Measurements from ENCODE around the gene TIAL1. TPM values are rescaled to one million over a fixed set of nuclear protein-coding genes. Genes with fewer than 3 reads are reported as not detected.
"Not testable (repeated sequence)": the region's sequence is repeated elsewhere in the genome, so short reads cannot be mapped to it uniquely, and the experiment has no call there.

Gene TIAL1
- total RNA-seq, 1 donor from 2014 or later: 101 TPM

DNA sequence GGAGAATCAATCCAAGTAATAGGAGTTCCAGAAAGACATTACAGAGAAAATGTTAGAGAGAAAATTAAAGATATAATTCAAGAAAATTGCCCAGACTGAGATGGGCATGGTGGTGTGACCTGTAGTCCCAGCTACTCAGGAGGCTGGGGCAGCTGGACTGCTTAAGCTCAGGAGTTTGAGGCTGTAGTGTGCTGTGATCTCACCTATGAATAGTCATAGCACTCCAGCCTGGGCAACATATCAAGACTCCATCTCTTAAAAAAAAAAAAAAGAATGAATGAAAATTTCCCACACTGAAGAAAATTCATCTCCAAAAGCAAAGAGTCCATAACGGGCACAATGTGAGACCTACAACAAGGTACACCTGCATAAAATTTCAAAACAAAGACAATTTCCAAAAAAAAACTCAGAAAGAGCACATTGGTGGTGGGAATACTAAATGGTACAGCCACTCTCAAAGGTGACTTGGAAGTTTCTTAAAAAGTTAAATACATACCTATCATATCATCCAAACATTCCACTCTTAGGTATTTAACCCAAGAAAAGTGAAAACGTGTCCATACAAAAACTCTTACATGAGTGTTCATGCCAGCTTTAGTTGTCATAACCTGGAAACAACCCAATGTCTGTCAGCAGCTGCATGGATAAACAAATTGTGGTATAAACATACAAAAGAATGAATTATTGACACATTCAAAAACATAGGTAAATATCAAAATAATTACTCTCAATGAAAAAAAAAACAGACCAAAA, 47.3 kb downstream of the TIAL1 start:
- no peak for DNase-seq

DNA sequence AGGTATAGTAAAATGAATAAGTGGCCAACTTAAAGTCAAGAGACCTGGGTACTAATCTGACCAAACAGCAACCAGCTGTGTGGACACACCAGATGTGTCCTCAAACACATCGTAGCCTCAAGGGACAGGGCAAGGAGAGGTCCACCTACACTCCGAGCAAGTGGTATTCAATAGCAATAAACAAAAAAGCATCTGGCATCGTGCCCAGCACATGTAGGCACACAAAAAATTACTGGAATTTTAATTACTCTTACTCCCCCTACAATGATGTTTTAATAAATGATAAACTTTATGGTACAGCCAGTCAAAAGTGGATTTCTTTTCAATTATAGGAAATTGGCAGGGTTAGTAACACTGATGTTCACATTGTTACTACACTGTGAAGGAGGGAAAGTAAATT, 50.8 kb downstream of the TIAL1 start:
- DNase-seq: no peak

DNA sequence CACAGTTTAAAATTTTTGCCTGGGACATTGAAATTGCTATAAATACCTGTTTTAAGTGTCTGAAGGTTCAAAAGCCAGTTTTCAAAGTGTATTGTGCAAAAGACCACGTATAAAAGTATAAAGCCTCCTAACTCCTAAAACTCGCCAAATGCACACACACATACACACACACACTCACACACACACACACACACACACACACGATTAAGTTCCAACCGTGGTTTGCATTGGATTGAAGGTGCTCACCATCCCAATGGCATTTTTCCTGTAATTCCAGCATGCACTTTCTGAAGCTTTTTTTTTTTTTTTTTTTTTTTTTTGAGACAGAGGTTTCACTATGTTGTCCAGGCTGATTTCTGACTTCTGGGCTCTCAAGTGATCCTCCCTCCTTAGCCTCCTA, 51.5 kb downstream of the TIAL1 start:
- DNase-seq: no peak

DNA sequence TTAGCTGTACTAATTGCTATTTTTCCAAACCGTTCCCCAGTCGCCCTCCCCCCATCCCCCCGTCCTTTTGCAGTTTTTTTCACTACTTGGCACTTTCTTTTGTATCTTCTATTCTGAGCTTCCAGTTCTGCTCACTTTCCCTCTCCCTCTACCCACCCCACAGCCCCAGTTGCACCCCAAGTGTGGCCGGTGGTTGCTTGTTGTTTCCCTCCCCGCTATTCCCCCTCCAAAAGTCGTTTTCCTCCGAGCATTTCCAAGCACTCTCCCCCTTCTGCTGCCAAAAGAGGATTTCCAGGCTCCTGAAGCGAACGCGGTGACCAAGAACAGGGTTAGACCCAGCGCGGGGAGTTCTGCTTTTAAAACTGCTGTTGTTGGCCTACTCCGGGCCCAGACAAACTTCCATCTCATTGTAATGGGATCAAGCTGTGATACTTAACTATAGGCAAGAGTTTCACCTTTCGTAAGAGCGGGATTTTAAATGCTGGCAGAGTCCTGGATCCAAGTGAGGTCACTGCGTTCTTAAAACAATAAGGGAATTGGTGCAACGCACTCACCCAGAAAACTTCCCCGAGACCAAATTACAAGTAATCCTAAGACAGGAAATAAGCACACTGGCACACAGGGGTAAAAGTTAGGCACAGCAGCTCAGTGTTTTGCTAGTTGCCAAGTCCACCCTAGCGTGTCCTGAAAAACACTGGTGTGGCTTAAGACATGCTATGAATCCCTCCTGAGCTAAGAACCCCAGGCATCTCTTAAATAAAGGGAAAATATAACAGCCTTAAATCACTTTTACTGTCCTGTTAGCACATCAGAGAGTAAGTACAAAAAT, 52.7 kb downstream of the TIAL1 start:
- peak; percentile 56 for DNase-seq

DNA sequence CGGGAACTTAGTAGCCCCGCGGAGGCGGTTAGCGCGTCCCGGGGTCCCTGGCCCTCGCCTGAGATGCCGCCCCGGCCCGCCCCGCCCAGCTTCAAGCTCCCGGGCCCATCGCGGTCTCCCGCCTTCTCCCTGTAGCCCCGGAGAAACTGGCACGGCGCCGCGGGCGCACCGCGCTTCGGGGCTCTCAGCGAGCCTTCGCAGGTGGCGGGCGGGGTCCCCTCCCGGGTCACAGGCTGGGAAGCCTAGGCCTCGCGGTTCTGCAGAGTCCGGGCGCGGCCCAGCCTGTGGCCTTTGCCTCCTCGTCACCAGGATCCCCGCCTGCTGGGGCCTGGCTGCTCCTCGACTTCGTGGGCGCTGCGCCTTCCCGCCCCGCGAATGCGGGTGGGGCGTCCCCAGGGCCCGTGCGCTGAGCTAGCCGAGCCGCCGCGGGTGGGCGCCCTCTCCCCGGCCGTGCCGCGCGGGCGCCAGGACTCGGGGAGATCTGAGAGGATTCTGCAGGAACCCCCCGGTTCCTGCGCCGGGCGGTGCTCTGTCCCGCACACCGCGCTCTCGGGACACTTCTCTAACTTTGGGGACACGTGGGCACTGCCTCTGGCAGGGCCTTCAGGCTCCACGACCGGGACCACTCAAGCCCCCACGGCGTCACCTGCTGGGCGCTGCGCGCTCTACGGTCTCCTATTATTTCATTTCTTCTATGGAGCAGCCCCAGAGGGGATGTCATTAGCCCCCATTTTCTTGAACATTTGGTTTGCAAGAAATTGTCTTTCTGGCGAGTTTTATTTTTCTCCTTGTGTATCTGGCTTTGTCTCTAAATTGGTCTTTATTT, 53.6 kb downstream of the TIAL1 start:
- DNase-seq: peak; percentile 77

DNA sequence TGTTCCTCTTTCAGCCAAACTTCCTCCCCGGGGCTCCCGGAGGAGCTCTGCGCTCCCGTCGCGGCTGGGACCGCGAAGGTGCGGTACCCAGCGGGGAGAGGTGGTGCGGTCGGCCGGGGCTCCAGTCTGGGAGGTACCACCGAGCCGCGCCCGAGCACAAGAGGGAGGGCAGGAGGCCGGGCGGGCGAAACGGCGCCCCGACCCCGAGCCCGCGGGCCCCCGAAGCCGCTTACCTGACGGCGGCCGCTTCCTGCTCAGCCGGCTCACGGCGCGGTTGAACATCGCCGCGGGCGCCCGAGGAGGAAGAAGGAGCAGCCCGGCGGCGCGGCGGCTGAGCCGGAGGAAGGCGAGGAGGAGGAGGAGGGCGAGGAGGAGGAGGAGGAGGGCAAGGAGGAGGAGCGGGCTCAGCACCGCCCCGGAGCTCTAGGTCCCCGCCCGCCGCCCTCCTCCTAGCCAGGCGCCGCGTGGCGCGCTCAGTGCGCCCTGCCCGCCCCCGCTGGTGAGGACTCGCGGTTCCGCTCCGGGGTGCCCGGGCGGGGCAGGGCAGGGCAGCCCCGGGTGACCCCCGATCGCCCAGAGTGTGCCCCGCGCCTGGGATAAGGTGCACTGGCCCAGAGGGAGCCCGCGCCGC, 54.3 kb downstream of the TIAL1 start, which contains the start of gene RGS10:
Gene RGS10 (minus strand): TSS at position 363 of the 631 bp plus-strand sequence. CDS start 81 bp downstream, at position 282.
- DNase-seq: peak; percentile 73

DNA sequence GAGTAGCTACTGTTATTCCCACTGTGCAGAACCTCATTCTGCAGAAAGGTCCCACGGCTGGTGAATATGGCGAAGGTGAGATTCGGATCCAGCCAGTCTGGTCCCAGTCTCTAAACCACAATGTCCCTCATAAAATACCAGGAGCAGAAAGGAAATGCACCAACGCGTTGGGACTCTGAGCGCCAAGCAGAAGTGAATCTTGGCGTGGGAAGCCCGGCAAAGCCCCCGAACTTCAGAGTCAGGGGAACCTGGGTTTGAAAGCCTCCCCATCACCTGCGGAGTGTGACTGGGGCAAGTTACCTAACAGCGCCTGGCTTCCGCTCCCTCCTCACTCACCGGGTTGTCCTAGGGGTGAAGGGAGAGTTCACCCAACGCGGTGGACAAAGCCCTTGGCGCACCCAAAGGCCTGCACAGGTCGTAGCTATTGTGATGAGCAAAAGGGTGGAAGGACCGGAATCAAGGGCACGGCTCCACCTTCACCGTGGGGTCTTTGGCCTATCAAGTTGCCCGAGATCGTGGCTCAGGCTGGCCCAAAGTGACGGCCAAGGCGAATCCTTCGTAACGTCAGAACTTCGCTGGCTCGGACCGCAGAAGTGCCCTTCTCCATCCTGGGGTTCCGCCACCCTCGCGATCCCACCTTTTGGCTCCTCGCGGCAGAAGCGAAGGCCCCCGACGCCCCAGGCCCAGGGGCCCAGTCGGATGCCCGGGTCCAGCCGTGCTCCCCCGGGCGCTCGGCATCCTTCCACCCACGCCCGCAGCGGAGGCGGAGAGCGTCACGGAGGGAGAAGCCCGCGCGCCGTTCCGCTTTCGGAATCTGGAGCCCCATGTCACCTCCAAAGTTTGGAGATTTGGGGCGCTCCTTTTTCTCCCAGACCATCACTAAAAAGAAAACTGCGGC, 55.1 kb downstream of the TIAL1 start:
- no peak for DNase-seq

DNA sequence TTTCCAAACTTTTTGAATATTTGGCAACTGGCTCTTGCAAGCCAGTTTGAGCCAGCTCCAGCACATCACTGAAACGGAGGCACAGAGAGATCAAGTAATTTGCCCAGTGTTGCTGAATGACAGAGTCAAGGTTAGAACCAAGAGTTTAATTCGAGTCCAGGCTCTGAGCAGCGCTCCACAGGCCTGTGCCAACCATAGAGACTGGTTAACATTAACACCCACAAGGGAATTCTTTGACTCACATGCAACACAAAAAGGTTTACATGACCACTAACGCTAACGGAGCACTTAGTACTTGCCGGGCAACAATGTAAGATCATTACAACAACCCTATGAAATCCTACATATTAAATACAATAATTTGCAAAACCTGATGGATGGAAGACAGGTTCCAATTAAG, 55.7 kb downstream of the TIAL1 start:
- no peak for DNase-seq

DNA sequence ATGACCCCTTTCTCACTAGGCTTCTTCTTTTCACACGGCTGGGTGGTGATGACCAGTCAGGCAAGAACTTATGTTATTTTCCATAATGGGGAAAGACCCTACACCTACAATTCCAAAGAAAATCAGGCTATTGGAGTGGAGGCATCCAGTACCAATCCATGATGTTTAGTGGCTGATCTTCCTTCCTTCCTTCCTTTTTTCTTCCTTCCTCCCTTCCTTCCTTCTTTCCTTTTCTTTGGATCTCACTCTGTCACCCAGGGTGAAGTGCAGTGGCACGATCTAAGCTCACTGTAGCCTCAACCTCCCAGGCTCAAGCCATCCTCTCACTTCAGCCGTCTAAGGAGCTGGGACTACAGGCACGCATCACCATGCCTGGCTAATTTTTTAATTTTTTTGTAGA, 56.7 kb downstream of the TIAL1 start:
- DNase-seq: no peak

DNA sequence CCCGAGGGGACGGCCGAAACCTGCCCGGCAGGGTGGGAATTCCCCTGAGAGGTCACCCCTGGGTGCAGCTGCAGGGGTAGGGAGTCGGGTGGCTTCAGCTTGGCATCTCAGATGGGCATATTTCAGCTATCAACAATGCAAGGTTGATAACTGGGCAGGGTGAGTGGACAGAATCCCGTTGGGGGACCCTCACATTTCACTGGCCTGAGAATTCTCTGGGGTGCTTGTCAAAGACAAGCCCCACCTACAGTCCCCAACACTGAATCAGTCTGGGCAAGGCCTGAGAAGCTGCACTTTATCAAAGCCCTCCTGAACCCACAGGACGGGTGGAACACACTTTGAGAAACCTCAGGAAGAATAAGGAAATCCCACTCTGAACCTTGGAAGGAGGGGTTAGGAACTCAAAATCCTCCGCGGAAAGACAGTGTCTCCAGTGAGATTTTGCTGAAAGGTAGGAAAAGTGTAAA, 57.4 kb downstream of the TIAL1 start:
- no peak for DNase-seq

DNA sequence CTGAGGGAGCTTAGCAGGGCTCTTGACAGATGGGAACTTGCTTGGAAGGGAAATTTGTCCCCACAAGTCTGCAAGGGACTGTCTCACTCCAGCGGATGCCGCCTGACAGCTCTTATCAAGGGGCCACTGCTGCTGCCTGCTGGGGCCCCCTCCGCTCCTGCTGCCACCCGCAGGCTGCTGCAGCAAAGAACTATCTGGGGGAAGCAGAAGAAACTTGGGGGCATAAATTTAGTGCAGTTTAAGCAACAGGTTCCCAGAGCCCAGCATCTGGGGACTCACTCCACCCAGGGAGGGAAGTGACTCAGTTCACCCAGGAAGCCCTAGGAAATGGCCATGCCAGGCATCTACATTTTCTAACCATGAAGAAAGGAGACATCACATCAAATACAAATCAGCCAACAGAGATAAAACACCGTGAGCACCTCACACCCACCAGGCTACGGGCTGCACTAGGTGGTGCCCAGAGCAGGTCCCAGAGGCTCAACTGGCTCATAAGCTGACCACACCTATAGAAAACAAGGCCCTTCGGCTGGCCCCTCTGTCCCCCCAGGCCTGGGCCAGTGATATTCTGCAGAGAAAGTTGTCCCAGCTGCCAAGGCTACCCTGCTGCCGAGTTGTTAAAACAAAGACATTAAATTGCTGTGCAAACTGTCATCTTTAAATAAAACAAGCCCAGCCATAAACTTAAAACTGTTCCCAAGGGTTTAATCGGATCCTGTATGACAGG, 58.0 kb downstream of the TIAL1 start:
- no peak for DNase-seq

DNA sequence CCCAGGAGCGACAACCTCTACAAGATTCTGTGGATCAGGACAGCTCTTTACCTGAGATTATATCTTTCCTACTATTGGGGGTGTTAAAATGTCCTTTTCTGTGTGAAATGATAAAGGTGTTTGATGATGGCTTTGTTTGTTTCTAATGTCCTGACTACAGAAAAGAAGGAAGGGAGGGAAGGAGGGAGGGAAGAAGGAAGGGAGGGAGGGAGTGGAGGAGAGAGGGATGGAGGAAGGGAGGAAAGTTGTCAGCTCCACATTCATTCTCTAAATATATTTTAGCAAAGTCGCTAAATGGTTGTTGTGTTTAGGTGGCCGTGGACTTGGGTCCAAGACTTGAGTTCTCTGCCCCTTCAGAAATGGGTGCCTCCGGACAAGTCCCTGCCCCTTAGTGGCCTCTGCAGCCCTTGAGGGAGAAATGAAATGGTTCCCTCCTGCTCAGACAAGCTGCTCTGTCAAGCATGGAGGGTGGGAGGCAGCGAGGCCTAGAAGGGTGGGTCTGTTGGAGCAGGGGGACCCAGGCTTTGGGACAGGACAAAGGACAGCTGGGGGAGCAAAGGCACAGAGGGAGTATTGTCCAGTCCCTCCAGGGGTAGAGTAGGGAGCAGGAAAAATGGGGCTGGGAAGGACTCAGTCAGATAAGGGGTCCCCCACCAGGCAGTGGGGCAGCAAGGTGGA, 58.7 kb downstream of the TIAL1 start:
- DNase-seq: no peak

DNA sequence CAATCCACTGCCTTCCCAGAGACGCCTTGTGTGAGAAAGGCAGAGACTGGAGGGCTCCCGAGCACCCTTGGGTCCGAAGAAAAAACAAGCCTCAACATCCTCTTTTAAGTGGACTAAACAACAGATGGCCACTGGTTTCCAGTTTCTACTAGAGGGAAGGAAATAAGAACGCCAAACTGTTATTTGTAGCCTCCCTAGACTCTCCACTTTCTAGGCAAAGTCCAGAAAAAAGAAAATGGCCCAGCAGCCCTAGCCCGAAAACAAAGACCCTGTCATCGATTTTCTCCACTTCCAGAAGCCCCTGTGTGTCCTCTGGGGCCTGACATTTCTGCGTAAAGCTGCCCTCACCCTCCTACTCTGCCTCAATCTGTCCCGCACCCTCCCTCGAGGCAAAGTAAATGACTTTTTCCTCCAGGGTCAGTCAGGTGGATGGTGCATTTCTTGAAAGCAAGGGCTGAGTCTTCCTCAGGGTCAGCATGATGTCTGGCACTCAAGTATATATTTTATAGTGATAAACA, 60.2 kb downstream of the TIAL1 start:
- DNase-seq: no peak

DNA sequence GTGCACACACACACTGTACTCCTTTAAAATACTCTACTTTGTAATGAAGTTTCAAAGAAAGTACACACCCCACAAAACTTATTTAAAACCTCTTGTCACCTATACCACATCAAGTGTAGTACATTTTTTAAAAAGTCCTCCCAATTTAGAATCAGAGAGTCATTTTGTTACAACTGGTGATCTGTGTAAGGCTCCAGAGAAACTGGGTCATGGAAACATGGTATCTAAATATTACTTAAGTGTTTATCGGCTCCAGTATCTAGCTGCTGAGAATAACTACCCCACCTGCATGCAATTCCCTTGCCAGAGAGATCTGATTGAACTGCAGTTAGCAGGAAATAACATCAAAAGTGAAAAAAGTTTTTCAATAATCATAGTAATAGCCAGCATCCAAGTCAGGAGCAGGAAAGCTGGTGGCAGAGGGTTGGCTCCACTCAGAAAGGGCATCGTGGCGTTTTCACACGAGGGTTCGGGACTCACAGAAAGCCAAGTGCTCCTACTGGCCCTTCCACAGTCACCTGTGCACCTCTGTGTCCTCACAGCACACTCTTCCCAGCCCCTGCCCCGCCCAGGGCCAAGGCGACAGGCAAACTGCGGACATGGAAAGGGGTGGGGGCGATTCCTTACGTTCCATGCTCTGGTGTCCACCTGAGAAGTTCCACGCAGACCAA, 60.8 kb downstream of the TIAL1 start:
- no peak for DNase-seq

DNA sequence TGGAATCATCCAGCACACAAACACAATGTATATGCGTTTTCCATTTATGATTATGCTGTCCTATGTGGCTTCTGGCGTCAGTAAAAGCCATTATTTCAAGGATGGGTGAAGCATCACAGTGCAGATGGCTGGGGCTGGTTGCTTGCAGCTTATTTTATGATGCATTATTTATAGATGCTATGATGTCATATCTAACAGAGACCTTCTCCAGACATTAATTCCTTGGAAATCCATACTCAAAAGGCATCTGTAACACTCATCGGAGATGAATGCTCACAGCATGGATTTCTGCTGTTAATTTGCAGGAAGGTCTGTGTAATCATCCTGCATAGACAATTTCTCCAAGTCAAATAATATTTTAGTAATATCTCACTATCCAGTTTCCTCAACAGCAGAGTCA, 61.5 kb downstream of the TIAL1 start:
- no peak for DNase-seq

DNA sequence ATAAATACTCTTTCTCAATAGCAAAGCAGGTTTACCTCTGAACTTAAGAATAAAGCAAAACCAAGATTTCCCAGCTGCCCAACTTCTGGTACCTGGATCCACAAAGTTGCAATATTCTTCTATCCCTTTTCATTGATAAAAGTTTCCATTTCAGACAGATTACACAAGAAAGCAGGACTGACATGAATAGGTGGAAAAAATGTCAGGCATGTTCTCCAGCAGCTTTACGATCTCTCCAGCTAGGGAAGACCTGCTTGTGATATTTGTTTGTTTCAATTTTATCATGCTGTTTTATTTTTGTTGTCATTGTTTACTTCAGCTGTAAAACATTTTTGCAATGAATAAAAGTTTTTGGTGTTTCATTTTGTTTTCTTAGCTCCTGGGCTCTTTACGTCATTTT, 63.3 kb downstream of the TIAL1 start:
- DNase-seq: no peak

DNA sequence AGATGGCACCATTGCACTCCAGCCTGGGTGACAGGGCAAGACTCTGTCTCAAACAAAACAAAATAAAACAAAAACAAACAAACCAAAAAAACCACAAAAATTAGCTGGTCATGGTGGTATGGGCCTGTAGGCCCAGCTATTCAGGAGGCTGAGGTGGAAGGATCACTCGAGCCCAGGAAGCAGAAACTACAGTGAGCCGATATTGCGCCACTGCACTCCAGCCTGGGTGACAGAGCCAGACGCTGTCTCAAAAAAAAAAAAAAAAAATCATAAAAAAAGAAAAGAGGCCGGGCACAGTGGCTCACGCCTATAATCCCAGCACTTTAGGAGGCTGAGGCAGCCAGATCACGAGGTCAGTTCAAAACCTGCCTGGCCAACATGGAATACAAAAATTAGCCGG, 64.0 kb downstream of the TIAL1 start:
- DNase-seq: not testable (repeated sequence)

DNA sequence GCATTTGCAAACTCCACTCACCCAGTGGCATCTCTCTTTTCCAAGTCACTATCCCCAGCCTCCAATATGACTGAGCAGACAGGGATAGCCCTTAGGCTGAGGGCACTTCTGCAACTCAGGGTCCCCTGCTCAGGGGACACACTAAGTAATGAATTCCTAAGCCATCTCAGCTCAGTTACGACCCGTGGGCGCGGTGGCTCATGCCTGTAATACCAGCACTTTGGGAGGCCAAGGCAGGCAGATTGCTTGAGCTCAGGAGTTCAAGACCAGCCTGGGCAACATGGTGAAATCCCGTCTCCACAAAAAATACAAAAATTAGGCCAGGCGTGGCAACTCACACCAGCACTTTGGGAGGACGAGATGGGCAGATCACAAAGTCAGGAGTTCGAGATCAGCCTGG, 64.5 kb downstream of the TIAL1 start:
- DNase-seq: not testable (repeated sequence)

DNA sequence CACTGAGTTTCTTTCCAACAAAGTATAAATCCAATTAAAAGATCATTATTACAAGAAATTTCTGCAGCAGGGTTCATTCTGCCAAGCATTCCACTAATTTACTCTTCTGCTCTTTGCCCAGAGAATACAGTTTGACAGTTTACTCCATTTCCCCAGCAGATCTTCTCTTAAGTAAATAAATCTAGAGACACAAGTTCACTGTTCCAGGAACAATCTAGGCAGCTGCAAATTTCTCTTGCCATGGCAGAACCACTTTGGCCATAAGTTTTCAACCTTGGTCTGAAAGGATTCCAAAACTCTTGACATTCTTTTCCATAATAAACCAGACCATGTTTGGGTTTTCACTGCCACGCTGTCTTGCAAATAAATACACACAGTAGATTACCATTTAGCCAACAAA, 65.7 kb downstream of the TIAL1 start:
- DNase-seq: peak; percentile 59

All from tongue (tissue), 2 donors.